ENCODE measurements around the gene ANTXRL.
A peak's percentile ranks its signal among the peaks of the same experiment; 100 is the strongest.
"Not testable (repeated sequence)": the region's sequence is repeated elsewhere in the genome, so short reads cannot be mapped to it uniquely, and the experiment has no call there.

ANTXRL gene

GRCh38 chr10:46289209-46289810 lies 2.5 kb downstream of the ANTXRL start:
- DNase-seq = no peak

GRCh38 chr10:46290101-46290886 lies 3.5 kb downstream of the ANTXRL start:
- no peak for DNase-seq
- in situ Hi-C loops (cut with MboI; ENCODE audit: low pct_unique_long_range_greater_than_20kb, low sequenced_read_pairs) = no loop called here

More at GRCh38 chr10:46289209-46289810, 2.5 kb downstream of the ANTXRL start:
- in situ Hi-C loops (cut with MboI; ENCODE audit: low pct_unique_long_range_greater_than_20kb, low sequenced_read_pairs) = loop anchor here (10.0 kb wide), 1 partner anchor 1095 kb away; the partner anchor contains the start of gene ZNF488

GRCh38 chr10:46291817-46292572 lies 5.2 kb downstream of the ANTXRL start:
- in situ Hi-C loops (cut with MboI; ENCODE audit: low pct_unique_long_range_greater_than_20kb, low sequenced_read_pairs) = no loop called here
- DNase-seq = no peak

- in situ Hi-C loops (cut with MboI; ENCODE audit: low pct_unique_long_range_greater_than_20kb, low sequenced_read_pairs) = no loop called here
- DNase-seq = no peak
Measured at GRCh38 chr10:46292573-46293023, 5.8 kb downstream of the ANTXRL start.

GRCh38 chr10:46293228-46293627 lies 6.4 kb downstream of the ANTXRL start:
- in situ Hi-C loops (cut with MboI; ENCODE audit: low pct_unique_long_range_greater_than_20kb, low sequenced_read_pairs) = no loop called here
- no peak for DNase-seq

- in situ Hi-C loops (cut with MboI; ENCODE audit: low pct_unique_long_range_greater_than_20kb, low sequenced_read_pairs) = no loop called here
- DNase-seq = peak; percentile 48
Measured at GRCh38 chr10:46293832-46294640, 7.2 kb downstream of the ANTXRL start.

GRCh38 chr10:46294641-46295220 lies 7.9 kb downstream of the ANTXRL start:
- no peak for DNase-seq
- in situ Hi-C loops (cut with MboI; ENCODE audit: low pct_unique_long_range_greater_than_20kb, low sequenced_read_pairs) = no loop called here

- DNase-seq; in situ Hi-C loops (cut with MboI; ENCODE audit: low pct_unique_long_range_greater_than_20kb, low sequenced_read_pairs): not testable (repeated sequence)
Measured at GRCh38 chr10:46295350-46296010, 8.7 kb downstream of the ANTXRL start.

GRCh38 chr10:46296086-46296485 lies 9.3 kb downstream of the ANTXRL start:
- DNase-seq; in situ Hi-C loops (cut with MboI; ENCODE audit: low pct_unique_long_range_greater_than_20kb, low sequenced_read_pairs): not testable (repeated sequence)

- in situ Hi-C loops (cut with MboI; ENCODE audit: low pct_unique_long_range_greater_than_20kb, low sequenced_read_pairs) = no loop called here
- DNase-seq = no peak
Measured at GRCh38 chr10:46296641-46297141, 9.9 kb downstream of the ANTXRL start.

- in situ Hi-C loops (cut with MboI; ENCODE audit: low pct_unique_long_range_greater_than_20kb, low sequenced_read_pairs) = no loop called here
- no peak for DNase-seq
Measured at GRCh38 chr10:46297406-46298204, 10.8 kb downstream of the ANTXRL start.

GRCh38 chr10:46298477-46299285 lies 11.9 kb downstream of the ANTXRL start:
- in situ Hi-C loops (cut with MboI; ENCODE audit: low pct_unique_long_range_greater_than_20kb, low sequenced_read_pairs) = no loop called here
- peak; percentile 21 for DNase-seq

- in situ Hi-C loops (cut with MboI; ENCODE audit: low pct_unique_long_range_greater_than_20kb, low sequenced_read_pairs) = no loop called here
Measured at GRCh38 chr10:46299286-46299535, 12.4 kb downstream of the ANTXRL start.

GRCh38 chr10:46299536-46300369 lies 13.0 kb downstream of the ANTXRL start:
- in situ Hi-C loops (cut with MboI; ENCODE audit: low pct_unique_long_range_greater_than_20kb, low sequenced_read_pairs) = no loop called here
- no peak for DNase-seq

More at GRCh38 chr10:46299286-46299535, 12.4 kb downstream of the ANTXRL start:
- DNase-seq = no peak

GRCh38 chr10:46300370-46300711 lies 13.5 kb downstream of the ANTXRL start:
- DNase-seq; in situ Hi-C loops (cut with MboI; ENCODE audit: low pct_unique_long_range_greater_than_20kb, low sequenced_read_pairs): not testable (repeated sequence)

- in situ Hi-C loops (cut with MboI; ENCODE audit: low pct_unique_long_range_greater_than_20kb, low sequenced_read_pairs) = no loop called here
- DNase-seq = no peak
Measured at GRCh38 chr10:46301056-46301645, 14.4 kb downstream of the ANTXRL start.

Measured in KBM-7 (cell line).